ENCODE data around the gene NUP205. TPM values are rescaled to one million over a fixed set of nuclear protein-coding genes. Genes with fewer than 3 reads are reported as not detected.
A peak's percentile ranks its signal among the peaks of the same experiment; 100 is the strongest.

Gene NUP205
- total RNA-seq, 5 donors from 2014 or later (not counting 1 experiment from before 2014, with no cell fraction given), result 52.4 to 63.0 (median 57.8) TPM

DNA sequence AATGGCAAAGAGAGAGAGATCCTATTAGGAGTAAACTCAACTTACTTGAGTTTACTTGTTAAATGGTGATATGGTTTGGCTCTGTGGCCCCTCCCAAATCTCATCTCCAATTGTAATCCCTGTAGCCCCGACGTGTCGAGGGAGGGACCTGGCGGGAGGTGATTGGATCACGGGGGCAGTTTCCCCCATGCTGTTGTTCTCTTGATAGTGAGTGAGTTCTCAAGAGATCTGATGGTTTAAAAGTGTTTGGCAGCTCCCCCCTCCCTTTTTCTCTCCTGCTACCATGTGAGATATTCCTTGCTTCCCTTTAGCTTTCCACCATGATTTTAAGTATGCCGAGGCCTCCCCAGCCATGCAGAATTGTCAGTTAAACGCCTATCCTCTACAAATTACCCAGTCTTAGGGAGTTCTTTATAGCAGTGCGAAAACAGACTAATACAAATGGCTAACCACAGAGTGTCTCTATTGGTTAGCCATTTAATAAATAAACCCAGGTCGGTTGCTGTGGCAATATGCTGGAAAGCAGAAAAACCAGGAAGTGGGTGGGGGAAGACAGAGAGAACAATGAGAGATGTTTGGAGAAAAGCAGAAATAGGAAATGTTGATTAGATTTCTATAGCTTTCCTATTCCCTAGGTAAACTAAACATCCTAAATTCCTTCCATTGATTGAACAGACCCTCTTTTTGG lies 101.6 kb downstream of the NUP205 start:
- DNase-seq (no peak), ATAC-seq (replicated peaks in 1 of 4) (no peak)
- H3K27me3 ChIP-seq (replicated peaks in 1 of 2; ENCODE audit: control insufficient read depth in 2 of 2, extremely low read depth in 1 of 2, insufficient read depth in 2 of 2, low read length in 1 of 2), result no peaks in the 10 kb centered on the region
- ChIA-PET CTCF (no interaction called here), POLR2A (no interaction called here)
- 60% methylated on average over 1 of the region's 9 CpGs for WGBS (ENCODE audit: insufficient coverage)
- no peaks in the 10 kb centered on the region for H3K36me3 ChIP-seq (ENCODE audit: control insufficient read depth in 2 of 2, extremely low read depth in 1 of 2, insufficient read depth in 1 of 2, low read length in 1 of 2)
- H3K27ac ChIP-seq (ENCODE audit: low read length), result no peak overlapping the region
- Mint-ChIP-seq H3K4me1 (peaks cover 19 to 23% (median 22%) of the 10 kb centered on the region in 3 donors), H3K9me3 (no peaks in the 10 kb centered on the region), H3K4me3 (no peak overlapping the region), H3K36me3 (no peaks in the 10 kb centered on the region), H3K27ac (no peak overlapping the region), H3K27me3 (no peaks in the 10 kb centered on the region)
- no peak overlapping the region for H3K4me3 ChIP-seq (ENCODE audit: control insufficient read depth in 1 of 2, extremely low read depth in 1 of 2, low read length in 1 of 2)
- no peaks in the 10 kb centered on the region for H3K9me3 ChIP-seq
- peaks cover 0 to 19% of the 10 kb centered on the region in 2 experiments for H3K4me1 ChIP-seq (ENCODE audit: control insufficient read depth in 1 of 2, extremely low read depth in 1 of 2, insufficient read depth in 2 of 2, low read length in 2 of 2)

GRCh38 chr7:135661311-135662122 lies 103.8 kb downstream of the NUP205 start:
- Histone ChIP-seq H3K4me3 (ENCODE audit: control insufficient read depth in 1 of 2, extremely low read depth in 1 of 2, low read length in 1 of 2) (peak overlapping the region; percentile 88 to 93), H3K27me3 (replicated peaks in 1 of 2; ENCODE audit: control insufficient read depth in 2 of 2, extremely low read depth in 1 of 2, insufficient read depth in 2 of 2, low read length in 1 of 2) (no peaks in the 10 kb centered on the region), H3K36me3 (ENCODE audit: control insufficient read depth in 2 of 2, extremely low read depth in 1 of 2, insufficient read depth in 1 of 2, low read length in 1 of 2) (peaks cover 0 to 2% of the 10 kb centered on the region in 2 donors), H3K27ac (ENCODE audit: low read length) (peak overlapping the region; percentile 71), H3K9me3 (no peaks in the 10 kb centered on the region), H3K4me1 (ENCODE audit: control insufficient read depth in 1 of 2, extremely low read depth in 1 of 2, insufficient read depth in 2 of 2, low read length in 2 of 2) (peaks cover 0 to 19% of the 10 kb centered on the region in 2 experiments)
- peak overlapping the region; percentile 81 to 91 for H3K27ac Mint-ChIP-seq
- CTCF ChIA-PET, result interaction anchor here (0.5 to 2.0 kb wide), 6 partner anchors 16 to 1337 kb away, joined by 3 to 13 read pairs (median 6); partner anchors contain the start of gene NUP205 (in 1 of the 2)
- no peaks in the 10 kb centered on the region for H3K9me3 Mint-ChIP-seq
- peak overlapping the region; percentile 90 to 97 (median 93) for H3K4me3 Mint-ChIP-seq
- H3K27me3 Mint-ChIP-seq, result no peaks in the 10 kb centered on the region
- POLR2A ChIA-PET, result interaction anchor here in 1 of 2 donors (0.5 to 0.9 kb wide), 2 partner anchors 150 to 514 kb away, joined by 3 read pairs; partner anchors contain the start of gene TMEM140
- no peak for DNase-seq
- H3K36me3 Mint-ChIP-seq, result peaks cover 5% of the 10 kb centered on the region
- ATAC-seq (replicated peaks in 1 of 4), result peak; percentile 4 to 15 (median 6)
- WGBS (ENCODE audit: insufficient coverage), result 69% methylated on average over 10 of the region's 14 CpGs
- peaks cover 39 to 43% (median 41%) of the 10 kb centered on the region in 3 donors for H3K4me1 Mint-ChIP-seq

DNA sequence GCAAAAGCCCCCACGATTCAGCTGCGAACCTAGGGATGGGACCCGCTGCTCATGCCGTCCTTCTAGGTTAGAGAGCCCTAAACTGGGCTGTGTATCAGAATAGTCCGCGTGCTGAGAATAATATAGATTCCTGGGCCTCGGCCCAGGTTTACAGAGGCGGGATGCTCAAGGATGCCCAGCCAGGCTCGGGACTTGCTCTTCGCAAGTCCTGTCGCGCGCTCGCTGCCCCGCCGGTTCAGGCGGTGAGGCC lies 104.3 kb downstream of the NUP205 start:
- ATAC-seq (replicated peaks in 1 of 4) (no peak), DNase-seq (peak in 1 of 35 experiments; percentile 8)
- peaks cover 44 to 47% (median 45%) of the 10 kb centered on the region in 3 donors for H3K4me1 Mint-ChIP-seq
- H3K4me3 Mint-ChIP-seq, result peak overlapping the region; percentile 90 to 97 (median 93)
- peaks cover 0 to 2% of the 10 kb centered on the region in 2 donors for H3K36me3 ChIP-seq (ENCODE audit: control insufficient read depth in 2 of 2, extremely low read depth in 1 of 2, insufficient read depth in 1 of 2, low read length in 1 of 2)
- CTCF ChIA-PET, result interaction anchor here (0.5 to 2.0 kb wide), 6 partner anchors 11 to 1337 kb away, joined by 3 to 13 read pairs (median 4); no protein-coding TSS in a partner anchor
- 7% methylated on average over 17 of the region's 17 CpGs for WGBS (ENCODE audit: insufficient coverage)
- peaks cover 9% of the 10 kb centered on the region for H3K36me3 Mint-ChIP-seq
- H3K27me3 Mint-ChIP-seq, result no peaks in the 10 kb centered on the region
- peak overlapping the region; percentile 71 for H3K27ac ChIP-seq (ENCODE audit: low read length)
- peak overlapping the region; percentile 81 to 91 for H3K27ac Mint-ChIP-seq
- no peaks in the 10 kb centered on the region for H3K9me3 ChIP-seq
- H3K27me3 ChIP-seq (replicated peaks in 1 of 2; ENCODE audit: control insufficient read depth in 2 of 2, extremely low read depth in 1 of 2, insufficient read depth in 2 of 2, low read length in 1 of 2), result no peaks in the 10 kb centered on the region
- H3K4me1 ChIP-seq (ENCODE audit: control insufficient read depth in 1 of 2, extremely low read depth in 1 of 2, insufficient read depth in 2 of 2, low read length in 2 of 2), result peaks cover 0 to 19% of the 10 kb centered on the region in 2 experiments
- POLR2A ChIA-PET, result interaction anchor here in 1 of 2 donors (0.5 to 0.9 kb wide), 2 partner anchors 151 to 515 kb away, joined by 3 read pairs; partner anchors contain the start of gene TMEM140
- H3K4me3 ChIP-seq (ENCODE audit: control insufficient read depth in 1 of 2, extremely low read depth in 1 of 2, low read length in 1 of 2), result peak overlapping the region; percentile 88 to 93
- H3K9me3 Mint-ChIP-seq, result no peaks in the 10 kb centered on the region

GRCh38 chr7:135662373-135663114 lies 104.8 kb downstream of the NUP205 start, which contains the start of gene STMP1:
STMP1 (plus strand) TSS chr7:135662514.
- peak within 1 kb of the TSS; percentile 71 for H3K27ac ChIP-seq (ENCODE audit: low read length)
- POLR2A ChIA-PET, result interaction anchor here in 1 of 2 donors (0.6 to 1.0 kb wide), 2 partner anchors 11 to 313 kb away, joined by 3 to 5 read pairs; no protein-coding TSS in a partner anchor
- peaks cover 0 to 19% of the 10 kb centered on the region in 2 experiments for H3K4me1 ChIP-seq (ENCODE audit: control insufficient read depth in 1 of 2, extremely low read depth in 1 of 2, insufficient read depth in 2 of 2, low read length in 2 of 2)
- CTCF ChIA-PET, result interaction anchor here (0.5 to 2.0 kb wide), 11 partner anchors 10 to 1524 kb away, joined by 3 to 13 read pairs (median 4); no protein-coding TSS in a partner anchor
- under 1% methylated on average over 51 of the region's 60 CpGs for WGBS (ENCODE audit: insufficient coverage)
- H3K4me3 ChIP-seq (ENCODE audit: control insufficient read depth in 1 of 2, extremely low read depth in 1 of 2, low read length in 1 of 2), result peak within 1 kb of the TSS; percentile 88 to 93
- H3K36me3 ChIP-seq (ENCODE audit: control insufficient read depth in 2 of 2, extremely low read depth in 1 of 2, insufficient read depth in 1 of 2, low read length in 1 of 2), result peaks cover 0 to 2% of the 10 kb centered on the region in 2 donors
- peak within 1 kb of the TSS; percentile 90 to 97 (median 93) for H3K4me3 Mint-ChIP-seq
- DNase-seq, result peak; percentile 85 to 98 (median 93)
- no peaks in the 10 kb centered on the region for H3K9me3 ChIP-seq
- H3K27ac Mint-ChIP-seq, result peak within 1 kb of the TSS; percentile 81 to 91
- ATAC-seq (replicated peaks in 1 of 4), result peak; percentile 97 to 98 (median 97)
- H3K4me1 Mint-ChIP-seq, result peaks cover 45 to 47% (median 46%) of the 10 kb centered on the region in 3 donors
- peaks cover 9% of the 10 kb centered on the region for H3K36me3 Mint-ChIP-seq
- no peaks in the 10 kb centered on the region for H3K27me3 ChIP-seq (replicated peaks in 1 of 2; ENCODE audit: control insufficient read depth in 2 of 2, extremely low read depth in 1 of 2, insufficient read depth in 2 of 2, low read length in 1 of 2)
- no peaks in the 10 kb centered on the region for H3K27me3 Mint-ChIP-seq
- H3K9me3 Mint-ChIP-seq, result no peaks in the 10 kb centered on the region

- ChIA-PET POLR2A (interaction anchor here (0.6 to 0.7 kb wide), 2 partner anchors 11 to 314 kb away, joined by 3 to 9 read pairs; no protein-coding TSS in a partner anchor), CTCF (interaction anchor here (0.5 to 1.7 kb wide), 7 partner anchors 9 to 1349 kb away, joined by 3 to 5 read pairs (median 3); no protein-coding TSS in a partner anchor)
- H3K36me3 ChIP-seq (ENCODE audit: control insufficient read depth in 2 of 2, extremely low read depth in 1 of 2, insufficient read depth in 1 of 2, low read length in 1 of 2), result peaks cover 0 to 2% of the 10 kb centered on the region in 2 donors
- peaks cover 0 to 19% of the 10 kb centered on the region in 2 experiments for H3K4me1 ChIP-seq (ENCODE audit: control insufficient read depth in 1 of 2, extremely low read depth in 1 of 2, insufficient read depth in 2 of 2, low read length in 2 of 2)
- no peak for DNase-seq
- no peaks in the 10 kb centered on the region for H3K9me3 Mint-ChIP-seq
- ATAC-seq (replicated peaks in 1 of 4), result no peak
- no peak overlapping the region for H3K27ac ChIP-seq (ENCODE audit: low read length)
- H3K4me3 ChIP-seq (ENCODE audit: control insufficient read depth in 1 of 2, extremely low read depth in 1 of 2, low read length in 1 of 2), result no peak overlapping the region
- peak overlapping the region; percentile 68 to 97 (median 90) for H3K4me3 Mint-ChIP-seq
- no CpG with 5 or more reads among the region's 3 CpGs for WGBS (ENCODE audit: insufficient coverage)
- H3K4me1 Mint-ChIP-seq, result peaks cover 47 to 60% (median 56%) of the 10 kb centered on the region in 3 donors
- no peaks in the 10 kb centered on the region for H3K27me3 ChIP-seq (replicated peaks in 1 of 2; ENCODE audit: control insufficient read depth in 2 of 2, extremely low read depth in 1 of 2, insufficient read depth in 2 of 2, low read length in 1 of 2)
- no peaks in the 10 kb centered on the region for H3K9me3 ChIP-seq
- no peaks in the 10 kb centered on the region for H3K27me3 Mint-ChIP-seq
- peaks cover 23% of the 10 kb centered on the region for H3K36me3 Mint-ChIP-seq
- peak overlapping the region in 1 of 2 donors; percentile 22 for H3K27ac Mint-ChIP-seq
Observed at GRCh38 chr7:135664046-135664589, 106.4 kb downstream of the NUP205 start.

Measured in T-cell (primary cell).